ENCODE measurements around the gene ARHGAP15. TPM values are rescaled to one million over a fixed set of nuclear protein-coding genes. Genes with fewer than 3 reads are reported as not detected.

ARHGAP15 gene
- total RNA-seq, 1 experiment from 2014 or later, result not detected

- peak; percentile 3 for DNase-seq (ENCODE audit: low read depth)
Observed at GRCh38 chr2:143144813-143145455, 15.7 kb downstream of the ARHGAP15 start.

- DNase-seq (ENCODE audit: low read depth), result no peak
Observed at GRCh38 chr2:143146366-143146765, 17.1 kb downstream of the ARHGAP15 start.

GRCh38 chr2:143146815-143147530 is 17.8 kb downstream of the ARHGAP15 start:
- no peak for DNase-seq (ENCODE audit: low read depth)

- no peak for DNase-seq (ENCODE audit: low read depth)
Observed at GRCh38 chr2:143148011-143148410, 18.8 kb downstream of the ARHGAP15 start.

GRCh38 chr2:143148757-143149156 is 19.5 kb downstream of the ARHGAP15 start:
- DNase-seq (ENCODE audit: low read depth), result no peak

GRCh38 chr2:143150287-143150686 is 21.1 kb downstream of the ARHGAP15 start:
- no peak for DNase-seq (ENCODE audit: low read depth)

DNA sequence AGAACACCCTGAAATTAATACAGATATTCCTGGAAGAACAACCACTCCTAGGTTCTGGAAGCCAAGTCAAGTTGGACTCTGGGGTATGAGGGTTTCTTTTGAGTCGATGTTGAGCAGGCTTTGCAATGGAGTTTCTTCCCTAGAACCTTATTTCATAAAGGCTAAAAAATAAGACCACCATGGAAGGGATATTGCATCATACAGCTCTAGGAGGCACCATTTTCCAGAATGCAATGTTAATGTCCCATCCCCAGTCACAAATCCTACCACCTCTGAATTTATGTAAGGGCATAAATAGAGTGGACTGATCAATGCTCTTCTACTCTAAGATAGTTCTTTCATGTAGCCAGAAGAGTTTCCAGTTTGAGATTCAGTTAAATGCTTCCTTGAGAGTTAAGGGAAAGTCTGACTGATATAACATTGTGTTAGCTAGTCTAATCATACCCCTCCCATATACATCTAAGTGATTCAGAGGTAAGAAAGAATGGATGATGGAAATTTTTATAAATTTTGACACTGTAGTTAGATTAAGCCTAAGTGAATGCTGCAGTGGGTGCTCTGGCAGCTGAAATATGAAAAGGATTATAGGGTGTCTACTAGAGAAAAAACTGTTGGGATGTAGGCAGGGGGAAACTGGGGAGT is 22.0 kb downstream of the ARHGAP15 start:
- DNase-seq (ENCODE audit: low read depth), result no peak

- no peak for DNase-seq (ENCODE audit: low read depth)
Observed at GRCh38 chr2:143152219-143152618, 23.0 kb downstream of the ARHGAP15 start.

DNA sequence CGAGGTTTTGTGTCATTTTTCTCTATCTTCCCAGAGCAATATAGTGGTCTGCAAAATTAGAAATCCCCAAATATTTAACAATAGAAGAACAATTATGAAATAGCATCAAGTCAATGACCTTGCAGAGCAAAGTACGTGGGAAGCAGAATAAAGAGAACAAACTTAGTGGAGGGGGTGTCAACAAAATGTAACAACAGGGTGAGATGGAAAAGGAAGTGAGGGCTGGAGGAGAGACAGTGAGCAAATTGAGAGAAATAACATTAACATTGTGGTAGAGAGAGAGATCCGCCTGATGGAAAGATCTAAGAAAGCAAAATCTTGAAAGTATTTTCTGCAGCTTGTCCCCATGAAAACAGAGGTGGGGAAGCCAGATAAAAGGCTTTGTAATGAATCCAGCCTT is 23.4 kb downstream of the ARHGAP15 start:
- DNase-seq (ENCODE audit: low read depth), result no peak

GRCh38 chr2:143155661-143156060 is 26.4 kb downstream of the ARHGAP15 start:
- no peak for DNase-seq (ENCODE audit: low read depth)

DNA sequence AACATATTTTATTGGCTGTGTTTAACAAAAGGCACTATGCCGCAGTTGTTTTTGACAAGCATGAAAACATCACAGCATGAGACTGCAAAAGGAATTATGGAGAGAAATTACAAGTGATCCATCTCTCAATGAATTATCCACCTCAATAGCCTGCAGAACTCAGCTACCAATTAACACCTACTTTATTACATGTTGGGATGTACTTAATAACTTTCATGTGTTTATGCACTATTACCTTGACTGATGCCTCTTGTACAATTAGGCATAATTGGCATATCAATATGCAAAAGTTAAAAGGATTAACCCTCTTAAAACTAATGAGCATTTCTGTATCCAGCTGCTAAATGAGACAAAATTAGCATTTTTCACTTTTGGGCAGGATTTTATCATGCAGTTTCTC is 27.8 kb downstream of the ARHGAP15 start:
- no peak for DNase-seq (ENCODE audit: low read depth)

DNA sequence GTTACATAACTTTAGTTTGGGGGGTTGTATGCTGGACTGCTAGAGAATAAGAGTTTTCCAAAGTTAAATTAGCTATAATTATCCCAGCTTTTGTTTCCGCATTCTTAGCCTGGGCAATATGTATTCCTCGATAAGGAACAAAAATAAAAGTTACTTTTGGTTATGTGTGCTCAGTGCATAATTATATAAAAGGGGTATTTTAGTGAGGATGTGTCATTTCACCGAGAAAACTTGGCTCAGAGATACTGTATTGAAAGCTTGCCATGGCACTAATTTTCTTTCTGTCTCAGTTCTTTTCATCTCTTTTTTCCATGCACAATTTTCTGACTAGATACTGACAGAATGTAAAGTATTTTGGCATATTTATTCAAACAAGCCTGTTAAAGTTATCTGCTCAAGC is 28.2 kb downstream of the ARHGAP15 start:
- DNase-seq (ENCODE audit: low read depth), result no peak

- no peak for DNase-seq (ENCODE audit: low read depth)
Observed at GRCh38 chr2:143158098-143158497, 28.9 kb downstream of the ARHGAP15 start.

DNA sequence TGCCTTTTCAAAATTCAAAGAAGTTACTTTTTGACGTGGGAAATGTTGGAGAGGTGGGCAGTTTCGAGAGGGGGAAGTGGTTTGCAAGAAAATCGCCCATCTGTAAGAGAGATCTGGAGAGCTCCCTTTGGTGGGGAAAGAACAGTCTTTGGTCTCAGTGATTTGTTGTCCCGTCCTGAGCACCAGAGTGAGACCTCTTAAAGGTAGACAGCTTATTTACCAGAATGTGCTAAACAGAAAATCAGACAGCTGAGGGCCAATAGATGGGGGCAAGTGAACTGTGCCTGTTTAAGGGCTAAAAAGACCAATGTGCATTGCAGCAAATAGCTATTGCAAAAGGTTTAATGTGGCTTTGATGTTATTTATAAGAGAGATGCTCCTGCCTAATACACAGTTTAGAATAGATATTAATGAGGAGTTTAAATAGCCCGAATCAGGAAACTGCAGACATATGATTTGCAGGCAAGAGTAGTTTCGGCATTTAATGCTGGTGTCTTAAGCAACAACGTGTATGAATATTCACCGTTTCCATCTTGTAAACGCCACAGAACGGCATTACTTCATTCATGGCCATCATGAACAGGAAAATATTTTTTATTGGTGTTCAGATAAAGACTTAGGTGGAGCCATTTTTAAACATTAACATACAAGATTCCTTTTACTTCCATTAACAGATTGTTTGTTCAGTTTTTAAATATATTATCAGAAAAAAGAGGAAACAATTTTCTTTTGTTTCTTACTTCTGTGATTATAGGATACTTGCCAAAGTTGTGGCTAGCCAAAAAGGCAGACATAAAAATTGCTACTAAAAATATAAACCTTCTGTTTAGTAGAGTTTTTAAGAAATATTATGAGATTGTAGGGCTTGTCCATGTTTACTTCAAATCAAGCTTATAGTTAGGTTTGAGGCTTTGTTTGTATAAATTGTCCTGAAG is 29.6 kb downstream of the ARHGAP15 start:
- DNase-seq (ENCODE audit: low read depth), result no peak

DNA sequence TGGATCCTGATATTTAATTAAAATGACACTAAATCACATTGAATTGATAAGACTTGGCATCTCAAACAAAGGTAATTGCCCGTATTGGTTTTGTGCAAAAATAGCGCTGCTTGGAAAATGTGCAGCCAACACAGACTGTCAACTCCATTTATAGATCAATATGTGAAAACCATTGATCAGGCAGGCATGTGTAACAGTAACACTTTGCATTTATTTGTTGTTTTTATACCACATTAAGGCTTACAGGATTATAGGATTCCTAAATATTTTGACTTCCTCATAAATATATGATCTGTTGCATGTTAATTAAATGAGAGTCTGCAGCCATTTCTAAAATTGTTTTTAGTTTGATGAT is 30.2 kb downstream of the ARHGAP15 start:
- no peak for DNase-seq (ENCODE audit: low read depth)

DNA sequence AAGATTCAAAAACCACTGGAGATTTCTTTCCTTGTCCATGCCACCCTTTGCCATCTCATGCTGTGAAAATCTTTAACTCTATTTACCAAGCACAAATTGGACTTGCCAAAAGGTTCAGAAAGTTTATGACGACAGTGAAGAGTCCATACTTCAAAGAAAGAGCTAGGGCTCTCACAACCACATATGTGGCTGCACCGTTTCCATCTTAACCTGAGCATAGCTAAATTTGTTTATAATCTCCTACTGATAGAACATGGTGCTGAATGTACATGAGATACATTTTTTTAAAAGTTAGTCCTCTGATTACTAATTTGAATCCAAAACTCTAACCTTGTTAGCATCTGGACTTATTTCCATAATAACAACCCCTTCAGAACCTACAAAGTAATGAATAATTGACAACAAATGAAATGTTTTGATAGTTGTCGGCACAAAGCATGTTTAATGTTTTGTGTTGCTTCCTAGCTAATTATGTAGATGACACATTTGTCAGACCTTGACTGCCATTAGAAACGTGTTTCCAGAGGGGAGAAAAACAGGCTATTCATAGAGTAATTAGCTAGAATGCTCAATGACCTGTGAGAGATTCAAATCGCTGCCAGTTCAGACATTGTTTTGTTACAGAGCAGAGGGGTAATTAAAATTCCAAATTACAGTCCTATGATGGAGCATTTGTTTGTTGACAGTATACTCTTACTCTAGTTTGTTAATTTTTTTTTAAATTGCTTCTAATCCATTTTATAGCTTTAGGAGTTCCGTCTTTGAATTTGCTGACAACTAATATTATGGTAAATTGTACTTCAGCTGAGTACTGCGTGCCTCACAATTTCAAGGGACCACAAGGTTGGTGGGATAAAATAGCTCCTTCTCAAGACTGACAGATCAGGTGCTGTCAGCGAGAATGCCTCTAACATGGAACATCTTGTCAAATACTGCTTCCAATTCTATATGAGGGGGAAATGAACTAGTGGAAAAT is 31.8 kb downstream of the ARHGAP15 start:
- no peak for DNase-seq (ENCODE audit: low read depth)

GRCh38 chr2:143162123-143162837 is 33.1 kb downstream of the ARHGAP15 start:
- peak; percentile 53 for DNase-seq (ENCODE audit: low read depth)

- no peak for DNase-seq (ENCODE audit: low read depth)
Observed at GRCh38 chr2:143162997-143163396, 33.8 kb downstream of the ARHGAP15 start.

- DNase-seq (ENCODE audit: low read depth), result no peak
Observed at GRCh38 chr2:143163499-143163898, 34.3 kb downstream of the ARHGAP15 start.

DNA sequence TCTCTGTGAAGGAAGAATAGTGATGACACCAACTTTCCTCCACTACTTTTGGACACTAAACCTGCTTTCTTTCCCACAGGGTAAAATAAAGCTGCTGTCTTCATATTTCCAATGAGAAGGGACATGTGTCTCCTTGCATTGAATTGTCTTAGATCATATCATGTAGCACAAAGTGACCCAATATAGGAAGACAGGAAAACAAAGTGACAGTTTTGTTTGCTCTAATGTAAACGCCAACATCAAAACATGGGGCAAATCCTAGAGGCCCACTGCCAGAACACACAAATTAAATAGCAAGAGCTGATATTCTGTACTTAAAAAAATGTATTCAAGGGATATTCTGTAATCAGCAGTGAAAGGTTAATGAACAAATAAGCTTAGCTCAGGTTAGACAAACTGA is 36.1 kb downstream of the ARHGAP15 start:
- DNase-seq (ENCODE audit: low read depth), result no peak
